NCI-H1105 treated with DMSO at 0.1 percent for 48 hours (cell line): ENCODE results near the gene GLIS1.
A peak's percentile ranks its signal among the peaks of the same experiment; 100 is the strongest.

ENCODE experiments used
- DNase-seq: peaks from one replicate; lab custom pipeline; 2025; lab: John Stamatoyannopoulos, UW

GLIS1 gene

DNA sequence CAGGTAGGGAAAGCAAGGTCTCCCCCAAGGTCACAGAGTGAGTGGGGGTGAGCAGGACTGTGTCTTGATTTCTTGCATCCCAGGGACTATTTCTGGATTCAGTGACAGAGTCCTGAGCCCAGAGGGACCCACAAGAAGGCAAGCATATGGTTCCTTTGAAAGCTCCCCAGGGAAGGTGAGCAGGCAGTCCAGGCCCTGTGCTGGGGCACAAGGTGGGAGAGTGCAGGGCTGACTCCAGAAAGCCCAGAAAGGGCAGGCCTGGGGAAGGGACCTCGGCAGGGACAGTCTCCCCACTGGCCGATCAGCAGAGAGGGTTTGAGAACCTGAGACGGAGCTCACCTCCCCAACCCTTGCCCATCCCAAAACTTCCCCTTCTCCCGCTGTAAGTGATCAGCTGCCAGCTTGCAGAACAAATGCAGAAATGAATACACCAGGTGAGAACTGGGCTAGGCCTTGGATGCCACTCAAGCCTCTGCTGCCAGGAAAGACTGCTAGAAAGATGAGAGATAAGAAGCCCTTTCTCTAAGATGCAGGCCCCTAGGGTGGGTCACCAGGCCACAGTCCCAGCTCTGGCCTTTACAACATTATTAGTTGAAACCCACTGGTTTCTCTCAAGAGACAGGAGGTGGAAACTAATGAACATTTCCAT lies 121.0 kb downstream of the GLIS1 start:
- DNase-seq: no peak

DNA sequence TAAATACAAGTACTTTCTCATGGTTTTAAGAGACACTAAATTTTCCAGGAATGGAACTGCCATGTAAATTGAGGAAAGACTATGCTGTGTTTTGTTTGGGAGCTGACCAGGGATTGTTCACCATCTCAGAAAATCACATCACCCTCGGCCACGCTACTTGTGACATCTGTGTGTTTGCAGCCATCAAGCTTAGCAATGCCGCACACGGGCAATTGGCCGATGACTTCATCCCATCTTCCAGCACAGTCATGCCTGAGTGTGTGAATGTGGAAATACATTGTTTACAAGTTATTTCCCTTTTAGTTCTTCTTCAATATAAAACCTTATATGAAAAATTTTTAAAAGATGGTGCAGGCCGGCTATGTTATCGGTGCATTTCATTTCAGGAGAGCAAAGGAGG lies 121.6 kb downstream of the GLIS1 start:
- no peak for DNase-seq

DNA sequence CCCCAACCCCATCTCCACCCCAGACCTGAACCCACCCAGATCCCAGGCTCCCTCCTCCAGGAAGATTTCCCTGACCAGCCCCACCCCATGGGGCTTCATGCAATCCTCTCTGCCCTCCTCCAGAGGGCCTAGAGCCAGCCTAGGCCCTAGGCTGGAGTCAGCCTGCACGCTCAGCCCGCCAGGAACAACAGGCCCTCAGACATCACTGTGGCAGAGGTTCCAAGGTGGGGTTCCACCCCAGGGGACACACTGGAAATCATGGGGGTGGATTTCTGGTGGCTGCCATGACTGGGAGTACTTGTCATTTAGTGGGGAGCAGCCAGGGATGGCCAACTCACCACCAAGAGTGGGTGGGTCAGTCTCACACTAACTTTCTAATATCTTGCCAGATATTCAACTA lies 122.0 kb downstream of the GLIS1 start:
- no peak for DNase-seq

DNA sequence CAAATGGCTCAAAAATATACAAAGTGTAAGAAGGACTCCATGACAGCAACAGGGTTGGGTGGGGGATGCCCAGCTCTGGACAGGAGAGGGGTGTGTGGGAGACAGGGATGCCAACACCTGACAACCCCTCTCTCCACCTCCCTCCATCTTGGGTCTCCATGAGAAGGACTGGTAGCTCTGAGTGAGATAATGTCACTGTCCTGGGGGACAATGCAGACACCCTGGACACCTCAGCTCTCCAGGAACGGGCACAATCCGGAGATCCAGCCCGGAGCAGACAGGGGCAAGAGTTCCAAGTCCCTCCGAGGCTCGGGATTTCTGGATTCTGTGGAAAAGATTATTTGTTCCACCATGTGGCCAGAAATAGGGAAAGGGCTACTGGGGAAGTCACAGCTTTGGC lies 122.5 kb downstream of the GLIS1 start:
- no peak for DNase-seq

DNA sequence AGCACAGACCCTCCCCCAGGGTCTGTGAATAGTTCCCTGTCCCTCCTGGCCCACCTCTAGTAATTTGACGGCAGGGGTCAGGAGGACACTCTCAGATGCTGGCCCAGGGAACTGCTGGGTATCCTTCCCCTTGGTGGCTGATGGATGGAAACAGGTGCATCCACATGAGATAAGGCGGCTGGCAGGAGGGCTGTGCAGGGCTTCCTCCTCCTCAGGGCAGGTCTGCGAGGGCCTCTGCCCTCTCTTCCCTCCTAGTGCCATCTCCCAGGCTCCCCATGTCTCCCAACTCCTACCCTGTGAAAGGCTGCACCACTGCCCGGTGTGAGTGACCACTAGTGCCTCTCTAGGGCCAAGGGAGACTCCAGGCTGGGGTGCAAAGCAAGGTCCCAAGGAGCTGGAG lies 123.9 kb downstream of the GLIS1 start:
- DNase-seq: no peak

DNA sequence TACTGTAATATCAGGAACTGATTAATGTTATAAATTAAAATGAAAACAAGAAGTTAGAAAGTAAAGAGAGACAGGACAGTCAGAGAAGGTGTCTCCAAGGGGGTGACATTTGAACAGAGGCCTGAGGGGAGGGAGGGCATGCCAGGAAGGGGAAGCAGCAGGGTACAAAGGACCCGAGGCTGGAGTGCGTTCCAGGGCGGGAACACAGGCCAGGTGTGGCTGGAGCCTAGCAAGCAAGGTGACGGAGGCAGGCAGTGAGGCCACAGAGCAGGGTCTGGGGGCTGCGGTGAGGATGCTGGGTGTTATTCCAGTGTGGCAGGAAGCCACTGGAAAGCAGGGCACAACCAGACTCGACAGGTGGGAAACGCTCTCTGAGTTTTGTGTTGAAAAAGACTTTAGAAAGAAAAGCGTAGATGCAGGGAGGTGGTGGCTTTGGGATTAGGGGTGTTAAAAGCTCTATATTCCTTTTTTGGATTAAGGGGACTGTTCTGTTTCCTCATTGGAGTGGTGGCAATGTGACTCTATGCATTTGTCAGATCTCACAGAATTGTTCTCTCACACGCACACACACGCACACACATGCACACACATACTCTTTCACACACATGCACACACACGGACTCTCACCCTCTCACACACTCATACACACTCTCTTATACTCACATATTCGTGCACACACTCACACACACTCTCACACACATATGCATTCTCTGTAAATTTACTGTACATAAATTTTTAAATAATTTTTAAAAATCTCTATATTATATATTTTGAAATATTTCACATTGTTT lies 124.5 kb downstream of the GLIS1 start:
- no peak for DNase-seq

DNA sequence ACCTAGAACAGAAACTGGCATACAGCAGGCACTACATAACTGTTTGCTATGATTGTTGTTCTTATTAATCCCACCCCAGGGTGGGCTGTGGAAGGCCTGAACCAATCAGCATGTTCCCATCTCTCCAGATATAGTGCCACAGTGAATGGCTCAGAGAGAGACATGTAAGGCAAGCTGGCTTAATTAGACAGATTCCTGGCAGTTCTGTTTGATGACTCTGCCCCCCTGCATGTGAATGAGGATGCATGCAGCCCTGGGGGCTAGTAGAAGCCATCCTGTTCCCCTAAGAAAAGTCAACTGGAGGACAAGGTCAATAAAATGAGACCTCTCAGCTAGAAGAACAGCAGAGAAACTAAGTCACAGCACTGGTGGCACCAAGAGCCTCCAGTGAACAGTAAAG lies 130.3 kb downstream of the GLIS1 start:
- DNase-seq: no peak

DNA sequence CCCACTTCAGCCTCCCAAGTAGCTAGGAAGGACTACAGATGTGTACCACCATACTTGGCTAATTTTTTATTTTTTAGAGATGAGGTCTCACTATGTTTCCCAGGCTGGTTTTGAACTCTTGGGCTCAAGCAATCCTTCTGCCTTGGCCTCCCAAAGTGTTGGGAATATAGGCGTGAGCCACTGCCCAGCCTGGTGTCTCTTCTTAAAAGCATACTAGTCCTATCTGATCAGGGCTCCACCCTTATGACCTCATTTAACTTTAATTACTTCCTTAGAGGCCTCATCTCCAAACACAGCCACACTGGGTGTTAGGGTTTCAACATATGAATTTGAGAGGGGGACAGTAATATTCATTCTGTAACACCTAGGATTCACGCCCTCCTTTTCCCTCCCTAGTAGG lies 130.9 kb downstream of the GLIS1 start:
- no peak for DNase-seq

DNA sequence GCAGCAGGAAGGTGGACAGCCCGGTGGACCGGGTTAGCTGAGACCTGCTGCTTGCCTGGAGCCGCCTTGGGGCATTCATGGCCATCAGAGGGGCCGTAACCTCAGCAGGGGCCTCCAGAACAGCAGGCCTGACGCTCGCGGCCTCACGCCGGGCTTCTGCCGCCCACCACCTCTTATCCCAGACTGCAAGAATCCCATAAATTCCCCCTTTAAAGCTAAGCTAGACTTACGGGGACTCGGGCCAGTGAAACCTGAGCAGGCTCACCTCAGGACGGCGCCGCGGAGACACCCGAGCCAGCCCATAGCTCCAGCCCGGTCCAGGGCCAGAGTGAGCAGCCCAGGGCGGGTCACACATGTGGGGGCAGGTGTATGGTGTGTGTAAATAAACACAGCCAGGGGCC lies 132.3 kb downstream of the GLIS1 start:
- DNase-seq: no peak

DNA sequence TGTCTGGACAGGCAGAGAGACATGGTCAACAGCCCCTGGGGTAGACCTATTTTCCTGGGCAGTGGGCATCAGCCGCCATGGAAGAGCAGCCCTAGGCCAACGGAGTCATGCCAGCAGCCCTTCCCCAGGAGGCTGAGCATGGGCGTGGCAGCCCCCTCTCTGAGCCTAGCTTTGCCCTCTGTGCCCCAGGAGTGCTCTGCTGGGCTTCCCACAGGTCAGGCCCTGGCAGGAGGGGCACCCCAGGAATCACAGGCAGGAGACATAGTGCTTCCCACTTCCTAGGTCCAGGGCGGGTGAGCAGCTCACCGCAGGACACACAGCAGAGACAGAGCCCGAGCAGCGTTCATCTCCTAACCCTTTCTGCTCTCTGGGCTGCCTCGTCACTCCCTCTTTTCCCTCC lies 132.8 kb downstream of the GLIS1 start:
- DNase-seq: no peak

DNA sequence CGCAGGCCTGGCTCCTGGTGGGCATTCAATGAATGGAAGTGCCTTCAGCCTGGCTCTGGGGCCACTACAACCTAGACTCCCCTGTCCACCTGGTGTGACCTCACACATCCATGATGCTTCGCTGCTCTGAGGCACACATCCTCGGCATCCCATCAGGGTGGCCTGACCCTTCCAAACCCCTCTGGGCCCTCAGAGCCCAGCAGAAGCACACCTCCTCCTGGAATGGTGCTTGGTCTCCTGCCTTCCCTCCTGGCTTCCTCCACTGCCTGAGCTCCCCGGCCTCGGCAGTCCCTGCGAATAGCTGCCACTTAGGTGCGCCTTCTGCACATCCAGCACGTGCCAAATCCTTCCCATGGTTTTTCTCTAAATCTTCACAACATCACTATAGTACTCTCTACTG lies 133.8 kb downstream of the GLIS1 start:
- DNase-seq: no peak

DNA sequence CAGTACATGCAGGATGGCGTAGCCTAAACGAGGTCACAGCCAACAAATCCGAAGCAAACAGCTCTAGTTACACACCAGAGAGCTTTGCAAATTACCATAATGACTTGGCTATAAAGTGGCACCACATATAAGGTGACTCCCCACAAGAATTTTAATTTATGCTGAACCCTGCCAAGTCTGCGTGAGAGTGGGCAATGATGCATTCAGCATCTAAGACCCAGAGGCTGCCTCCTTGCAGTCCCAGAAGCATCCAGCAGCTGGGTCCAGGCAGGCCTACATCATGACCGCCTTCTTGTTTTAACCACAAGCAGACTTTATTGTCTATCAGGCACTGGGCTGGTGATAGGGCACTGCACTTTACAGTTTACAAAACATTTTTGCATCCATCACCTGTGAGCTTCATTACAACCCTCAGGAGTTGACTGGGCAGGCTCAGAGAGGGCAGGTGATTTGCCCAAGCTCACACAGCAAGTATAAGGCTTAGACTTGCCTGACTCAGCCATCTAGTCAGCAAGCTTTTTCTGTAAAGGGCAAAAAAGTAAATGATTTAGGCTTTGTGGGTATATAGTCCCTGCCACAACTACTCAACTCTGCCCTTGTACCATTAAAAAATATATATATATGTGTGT lies 134.6 kb downstream of the GLIS1 start:
- DNase-seq: peak; percentile 14

DNA sequence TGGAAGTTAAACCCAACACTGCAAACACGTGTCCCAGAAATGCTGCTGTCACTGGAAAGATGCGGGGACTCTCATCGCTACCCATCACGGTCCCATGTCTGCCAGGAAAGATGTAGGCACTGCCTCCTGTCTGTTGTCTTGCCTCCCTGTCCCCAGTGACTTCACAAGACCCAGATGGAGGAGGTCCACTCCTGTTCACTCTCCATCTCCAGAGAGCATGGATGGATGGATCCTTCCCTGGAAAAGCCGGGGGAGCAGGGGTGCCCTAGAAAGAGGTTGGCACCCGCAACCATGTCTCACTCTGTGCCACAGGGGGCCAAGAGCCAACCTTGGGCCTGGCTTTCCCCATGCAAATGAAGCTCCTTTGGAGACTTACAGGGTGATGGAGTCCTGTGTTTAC lies 135.5 kb downstream of the GLIS1 start:
- no peak for DNase-seq

DNA sequence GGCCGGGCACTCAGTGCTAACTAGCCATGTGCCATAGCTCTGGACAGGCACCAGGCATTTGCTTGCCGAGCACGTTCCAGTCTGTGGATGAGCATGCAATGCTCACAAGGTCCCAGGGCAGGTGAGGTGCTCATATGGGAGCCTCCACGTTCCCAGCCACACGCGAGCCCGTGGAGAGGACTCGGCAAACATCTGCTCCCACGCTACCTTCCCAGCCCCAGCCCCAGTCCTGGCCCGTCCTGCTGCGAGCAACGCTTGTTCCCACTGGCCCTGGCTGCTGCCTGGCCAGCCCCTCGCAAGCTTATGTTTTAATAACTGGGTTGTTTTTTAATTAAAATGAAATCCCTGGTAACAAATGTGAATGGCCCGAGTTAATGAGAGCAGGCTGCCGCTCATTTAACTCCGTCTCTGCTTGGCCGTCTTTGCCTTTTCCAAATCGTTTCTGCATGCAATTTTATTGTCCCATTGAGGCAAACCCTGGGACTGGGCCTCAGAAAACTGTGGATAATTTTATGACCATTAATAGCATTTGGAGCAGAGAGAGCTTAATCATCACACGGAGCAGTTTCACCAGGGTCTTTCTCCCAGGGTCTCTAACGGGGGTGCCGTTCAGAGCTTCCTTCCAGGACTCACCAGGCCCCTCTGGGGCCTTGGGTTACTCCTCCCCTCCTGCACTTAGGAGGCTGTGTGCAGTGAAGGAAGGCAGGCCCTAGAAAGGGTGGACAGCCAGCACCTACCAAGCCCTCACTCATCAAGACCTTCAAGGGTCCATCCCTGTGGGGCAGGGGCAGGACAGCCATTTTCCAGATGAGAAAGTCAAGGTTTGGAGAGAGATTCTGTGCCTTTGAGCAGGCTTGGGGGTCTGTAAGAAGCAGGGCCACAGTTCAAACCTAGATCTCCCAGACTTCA lies 136.8 kb downstream of the GLIS1 start:
- DNase-seq: no peak

DNA sequence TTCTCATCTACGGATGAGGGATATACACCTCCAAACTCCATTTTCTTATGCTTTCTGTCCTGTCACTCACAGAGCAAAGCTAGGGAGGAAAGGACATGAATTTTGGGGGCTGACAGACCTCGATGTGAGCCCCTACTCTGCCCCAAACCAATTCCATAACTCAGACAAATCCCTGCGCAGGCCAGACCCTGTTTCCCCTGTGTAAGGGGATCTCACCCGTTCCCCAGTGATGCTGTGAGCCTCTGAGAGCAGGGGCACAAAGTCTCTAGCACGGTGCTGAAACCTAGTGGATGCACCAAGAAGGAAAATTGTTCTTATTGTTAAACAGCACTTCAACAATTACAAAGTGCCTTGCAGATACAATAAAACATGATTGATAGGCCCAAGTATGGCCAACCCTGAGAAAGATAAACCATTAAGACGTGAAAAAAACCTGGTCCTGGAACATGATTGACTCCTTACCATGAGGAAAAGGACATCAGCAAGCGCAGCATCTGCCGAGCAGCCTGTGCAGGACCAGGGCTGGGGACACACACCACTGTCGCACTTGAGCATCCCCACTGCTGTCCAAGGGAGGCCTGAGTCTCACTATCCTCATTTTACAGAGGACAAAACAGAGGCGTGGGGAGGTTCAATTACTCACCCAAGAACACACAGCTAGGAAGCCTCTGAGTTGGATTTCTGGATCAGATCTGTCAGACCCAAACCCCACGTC lies 137.8 kb downstream of the GLIS1 start:
- DNase-seq: no peak

DNA sequence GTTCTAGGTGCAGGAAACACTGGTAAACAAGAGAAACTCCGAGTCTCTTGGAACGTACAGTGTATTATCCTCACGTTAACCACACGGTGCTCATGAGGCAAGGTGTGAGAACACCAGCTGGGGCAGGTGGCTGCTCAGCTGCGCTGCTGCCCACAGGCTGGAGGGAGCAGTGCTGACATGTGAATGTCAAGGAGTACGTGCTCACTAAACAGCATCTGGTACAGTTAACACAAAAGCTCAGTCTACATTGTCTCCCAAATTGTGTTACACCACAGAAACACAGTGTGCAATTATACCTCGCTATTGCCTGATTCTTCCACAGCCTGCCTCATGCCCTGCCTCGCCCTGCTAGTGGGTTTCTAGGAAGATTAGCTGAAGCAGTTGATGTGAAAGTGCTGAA lies 138.4 kb downstream of the GLIS1 start:
- DNase-seq: no peak

DNA sequence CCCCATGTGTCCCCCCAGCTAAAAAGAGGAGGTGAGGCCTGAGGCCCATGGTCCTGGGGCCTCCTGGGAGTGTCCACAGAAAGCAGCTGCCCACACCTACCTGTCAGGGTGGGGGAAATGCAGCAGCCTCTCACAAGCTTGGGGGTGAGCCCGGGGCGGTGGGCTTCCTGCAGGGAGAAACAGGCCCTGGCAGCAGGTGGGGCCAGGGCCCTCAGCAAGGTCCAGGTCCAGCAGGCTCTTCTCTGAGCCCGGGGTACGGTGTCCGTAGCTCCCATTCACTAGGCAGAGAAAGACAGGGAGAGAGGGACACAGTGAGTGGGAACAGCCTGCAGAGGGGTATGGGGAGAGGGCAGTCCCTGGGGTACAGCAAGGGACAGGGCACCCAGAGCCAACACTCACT lies 139.0 kb downstream of the GLIS1 start:
- no peak for DNase-seq

DNA sequence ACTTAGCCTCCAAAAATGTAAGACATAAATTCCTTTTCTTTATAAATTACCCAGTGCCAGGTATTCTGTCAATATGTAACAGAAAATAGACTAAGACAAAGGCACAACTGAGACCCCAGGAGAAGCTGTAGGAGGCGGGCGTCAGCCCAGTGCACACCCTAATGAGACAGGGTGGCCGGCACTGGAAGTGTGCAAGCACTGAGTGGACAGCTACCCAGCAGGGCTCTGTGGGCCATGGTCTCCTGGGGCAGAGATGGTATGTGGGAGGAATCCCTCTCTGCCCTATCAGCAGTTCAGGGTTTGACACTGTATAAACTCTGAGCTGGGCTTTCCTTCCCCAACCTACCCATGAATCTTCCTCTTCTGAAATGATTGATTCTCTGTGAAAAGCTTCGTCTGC lies 139.5 kb downstream of the GLIS1 start:
- no peak for DNase-seq

DNA sequence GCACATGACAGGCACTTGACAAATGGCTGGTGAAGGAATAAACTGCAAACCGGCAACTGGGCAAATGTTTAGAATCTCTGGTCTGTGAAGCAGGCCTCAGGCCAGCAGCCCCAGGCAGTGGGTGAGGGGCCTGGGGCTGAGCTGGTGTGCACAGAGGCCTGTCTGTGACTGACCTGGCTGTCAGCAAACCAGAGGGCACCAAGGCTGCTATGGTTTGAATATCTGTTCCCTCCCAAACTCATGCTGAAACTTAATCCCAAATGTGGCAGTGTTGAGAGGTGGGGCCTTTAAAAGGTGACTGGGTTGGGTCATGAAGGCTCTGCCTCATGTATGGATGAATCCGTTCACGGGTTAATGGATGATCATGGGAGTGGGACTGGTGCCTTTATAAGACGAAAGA lies 140.0 kb downstream of the GLIS1 start:
- DNase-seq: no peak

DNA sequence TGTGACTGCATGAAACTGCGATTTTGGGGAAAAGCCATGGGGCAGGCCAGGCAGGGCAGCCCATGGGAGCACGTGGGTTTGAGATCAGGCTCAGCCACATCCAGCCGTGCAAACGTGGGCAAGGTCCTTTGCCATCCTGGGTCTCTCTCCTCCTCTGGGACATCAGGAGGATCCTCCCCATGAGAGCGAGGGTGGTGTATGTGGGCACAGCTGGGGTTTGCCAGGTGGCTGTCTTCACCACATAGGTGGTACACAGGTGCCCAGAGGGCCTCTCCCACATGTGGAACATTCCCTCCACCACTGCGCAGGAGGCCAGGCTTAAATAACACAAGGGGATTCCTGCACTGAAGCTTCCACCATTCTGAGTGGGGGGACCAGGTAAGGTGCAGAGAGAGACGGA lies 143.1 kb downstream of the GLIS1 start:
- no peak for DNase-seq

DNA sequence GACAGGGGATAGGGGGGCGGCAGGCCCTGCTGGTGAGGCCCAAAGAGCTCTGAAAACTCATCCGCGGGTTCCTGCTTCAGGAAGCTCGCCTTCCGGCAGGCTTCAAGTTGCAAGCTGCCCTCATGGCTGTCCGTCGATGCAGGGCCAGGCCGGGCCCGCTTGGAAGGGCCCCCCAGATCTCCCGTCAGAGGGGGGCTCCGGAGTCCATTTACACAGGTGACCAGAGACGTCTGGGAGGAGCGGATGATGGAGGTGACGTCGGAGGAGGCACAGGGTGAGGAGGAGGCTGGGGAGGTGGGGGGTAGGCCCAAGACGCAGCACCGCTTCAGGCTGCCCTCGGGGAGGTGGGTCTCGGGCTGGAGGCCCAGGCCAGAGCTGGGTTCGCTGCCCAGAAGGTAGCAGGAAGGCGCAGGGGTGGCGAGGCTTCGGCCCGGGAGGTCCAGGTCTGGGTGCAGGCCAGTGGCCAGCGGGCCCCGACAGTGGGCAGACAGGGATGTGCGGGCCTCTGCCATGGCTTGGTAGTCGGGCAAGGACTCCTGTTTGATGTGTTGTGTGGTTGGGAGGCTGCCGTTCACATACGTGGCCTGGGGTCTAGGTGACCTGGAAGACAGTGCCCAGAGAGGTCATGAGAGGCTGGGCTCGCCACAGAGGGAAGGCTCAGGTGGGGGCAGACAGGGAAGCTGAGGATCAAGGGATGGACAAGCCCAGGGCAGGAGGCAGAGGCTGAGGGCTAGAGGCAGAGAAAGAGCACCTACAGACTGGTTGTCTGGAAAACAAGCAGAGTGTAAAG lies 144.4 kb downstream of the GLIS1 start:
- no peak for DNase-seq
